B cell (primary cell): ENCODE results near the gene HSPB8. TPM values are rescaled to one million over a fixed set of nuclear protein-coding genes. Genes with fewer than 3 reads are reported as not detected.

Experiments
- ATAC-seq: fragments of 200-7000 bp; cut with Tn5 transposase; one replicate; pipeline ENCODE4 v1.10.0; 2021; ENCODE audit warnings: low read depth, mild to moderate bottlenecking, moderate number of reproducible peaks, moderate library complexity
- CTCF ChIA-PET: fragments of 350-600 bp; sonication (Branson Sonifier 250); formaldehyde crosslinking; loops from one replicate; lab custom pipeline; 2021; ENCODE audit warnings: antibody characterized with exemption, inconsistent platforms; lab: Charles Lee
- POLR2A ChIA-PET: fragments of 350-600 bp; sonication (Branson Sonifier 250); formaldehyde crosslinking; loops from one replicate; lab custom pipeline; 2021; ENCODE audit warnings: antibody characterized with exemption; lab: Charles Lee
- DNase-seq: peaks from one replicate; pipeline ENCODE4 v3.0.0; 2013
- H2AFZ ChIP-seq: 2 replicates; pipeline ENCODE4 v1.6.1; 2012; ENCODE audit warnings: mild to moderate bottlenecking, low read depth, low read length; ENCODE audit not compliant: insufficient read depth, poor library complexity, severe bottlenecking
- H3K27ac ChIP-seq, 2 donors: 1 replicate in 1 of 2; 2 replicates in 1 of 2; pipeline ENCODE4 v1.5.1; 2012 to 2013; ENCODE audit warnings: low read length in 2 of 2, mild to moderate bottlenecking in 2 of 2, moderate library complexity in 1 of 2
- H3K27me3 ChIP-seq, 4 experiments: fragments of 200-600 bp in 1 of 4; sonication (generic) in 1 of 4; replicated peaks in 1 of 4; 1 replicate in 2 of 4; 2 replicates in 2 of 4; pipeline versions ENCODE4 v1.6.1 to v1.7.0; 2013 to 2016; ENCODE audit warnings: low read length in 3 of 4, mild to moderate bottlenecking in 2 of 4, mixed read lengths in 1 of 4, moderate library complexity in 1 of 4; ENCODE audit not compliant: insufficient read depth in 4 of 4, control insufficient read depth in 3 of 4; ENCODE audit errors: control extremely low read depth in 1 of 4
- H3K36me3 ChIP-seq, 2 experiments: replicated peaks in 1 of 2; 1 replicate in 1 of 2; 2 replicates in 1 of 2; pipeline versions ENCODE4 v1.6.1 to v1.7.1; 2013; ENCODE audit warnings: low read length in 1 of 2; ENCODE audit not compliant: insufficient read depth in 2 of 2, control insufficient read depth in 1 of 2; ENCODE audit errors: control extremely low read depth in 1 of 2, extremely low read depth in 1 of 2
- H3K4me1 ChIP-seq, 2 donors: fragments of 200-600 bp in 1 of 2; sonication (generic) in 1 of 2; 1 replicate in 1 of 2; 2 replicates in 1 of 2; pipeline versions ENCODE4 v1.5.1 to v1.6.1; 2013 to 2017; ENCODE audit warnings: low read length in 2 of 2; ENCODE audit not compliant: control insufficient read depth in 2 of 2, insufficient read depth in 2 of 2
- H3K4me2 ChIP-seq: replicated peaks from 2 replicates; pipeline ENCODE3; 2012; ENCODE audit warnings: mild to moderate bottlenecking, low read depth, low read length; ENCODE audit not compliant: poor library complexity, severe bottlenecking
- H3K4me3 ChIP-seq, 5 experiments: fragments of 200-600 bp in 1 of 5; sonication (generic) in 1 of 5; 1 replicate in 3 of 5; 2 replicates in 2 of 5; pipeline versions ENCODE4 v1.5.1 to v1.7.0; 2011 to 2016; ENCODE audit warnings: low read length in 4 of 5, mild to moderate bottlenecking in 4 of 5, low read depth in 2 of 5, control low read depth in 1 of 5, moderate library complexity in 1 of 5; ENCODE audit not compliant: insufficient read depth in 1 of 5; ENCODE audit errors: control extremely low read depth in 1 of 5, extremely low read depth in 1 of 5
- H3K79me2 ChIP-seq: fragments of 200-600 bp; sonication (generic); one replicate; pipeline ENCODE4 v1.6.0; 2016; ENCODE audit warnings: low read length; ENCODE audit not compliant: control insufficient read depth, insufficient read depth
- H3K9ac ChIP-seq: fragments of 200-600 bp; sonication (generic); 2 replicates; pipeline ENCODE4 v1.6.1; 2017; ENCODE audit warnings: mild to moderate bottlenecking, low read length, moderate library complexity
- H3K9me3 ChIP-seq, 3 donors: one replicate each; pipeline versions ENCODE4 v1.6.1 to v1.7.1; 2013; ENCODE audit warnings: low read length in 2 of 3; ENCODE audit not compliant: control insufficient read depth in 2 of 3, insufficient read depth in 1 of 3; ENCODE audit errors: control extremely low read depth in 1 of 3
- H4K20me1 ChIP-seq: 2 replicates; pipeline ENCODE4 v1.6.0; 2012; ENCODE audit warnings: mild to moderate bottlenecking, low read length; ENCODE audit not compliant: insufficient read depth, control insufficient read depth, poor library complexity, severe bottlenecking
- H3K27ac Mint-ChIP-seq: one replicate; pipeline ENCODE4 v1.8.0; 2021; ENCODE audit warnings: mixed read lengths
- H3K27me3 Mint-ChIP-seq: one replicate; pipeline ENCODE4 v1.8.0; 2021; ENCODE audit warnings: mixed read lengths
- H3K4me1 Mint-ChIP-seq: one replicate; pipeline ENCODE4 v1.8.0; 2021; ENCODE audit warnings: mixed read lengths
- H3K4me3 Mint-ChIP-seq: one replicate; pipeline ENCODE4 v1.8.0; 2021; ENCODE audit warnings: mixed read lengths
- H3K9me3 Mint-ChIP-seq: one replicate; pipeline ENCODE4 v1.8.0; 2022; ENCODE audit warnings: mixed read lengths; ENCODE audit not compliant: insufficient read depth
- EZH2 ChIP-seq: IDR thresholded peaks from 2 replicates; pipeline ENCODE4 v1.6.1; 2012; ENCODE audit warnings: borderline replicate concordance, low read depth, mild to moderate bottlenecking, moderate library complexity, low read length; ENCODE audit not compliant: insufficient read depth, poor library complexity, severe bottlenecking
- WGBS: methylation state at CpG from one replicate; pipeline ENCODE4 v1.1.5; 2013; ENCODE audit warnings: missing lambda C conversion rate; ENCODE audit not compliant: insufficient coverage; 5-methylcytosine and 5-hydroxymethylcytosine counted together
- intact Hi-C: fragments of 100-400 bp; cut with micrococcal nuclease; formaldehyde crosslinking; loops from one replicate; pipeline ENCODE4 v1.10.0; 2022
- polyA plus RNA-seq: library from polyadenylated mRNA; depleted of rRNA; stranded (reverse); fragments of >200 nt; gene quantifications from 2 replicates; pipeline ENCODE4 v1.2.3, GENCODE V29; 2012
- total RNA-seq, 2 donors: library from RNA; stranded (reverse); fragments of 120-200 nt in 1 of 2; gene quantifications; 1 replicate in 1 of 2; 2 replicates in 1 of 2; pipeline versions ENCODE4 v1.2.3 to v1.2.4, GENCODE V29; 2013 to 2022
- TF ChIP-seq, protein P1 (sequence below): fragments of 200-600 bp; IDR thresholded peaks from one replicate; pipeline ENCODE4 v1.8.0; 2022; ENCODE audit warnings: antibody characterized with exemption, mild to moderate bottlenecking

Gene HSPB8
- total and polyA plus RNA-seq, 2 donors (not counting 1 experiment from before 2014, with no cell fraction given), result not detected

DNA sequence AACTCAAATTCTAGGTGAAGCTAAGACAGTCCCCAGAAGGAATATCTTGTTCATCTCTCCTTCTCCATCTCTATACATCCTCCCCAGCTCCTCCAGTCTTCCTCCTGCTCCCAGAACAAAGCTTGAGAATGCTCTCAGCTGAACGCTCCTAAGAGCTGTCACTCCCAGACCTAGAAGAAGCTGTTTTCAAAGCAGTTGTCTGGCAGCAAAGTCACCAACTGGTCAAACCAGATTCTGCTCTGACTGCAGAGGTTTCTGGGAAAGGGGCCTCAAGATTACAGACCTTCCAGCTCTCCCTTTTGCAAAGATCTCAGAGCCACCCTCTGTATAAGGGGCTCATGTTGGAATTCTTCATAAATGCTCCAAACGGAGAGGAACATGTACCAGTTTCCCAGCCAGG, 9.6 kb upstream of the HSPB8 start:
- no peak overlapping the region for H3K4me3 Mint-ChIP-seq
- 86% methylated on average over 1 of the region's 2 CpGs for WGBS

DNA sequence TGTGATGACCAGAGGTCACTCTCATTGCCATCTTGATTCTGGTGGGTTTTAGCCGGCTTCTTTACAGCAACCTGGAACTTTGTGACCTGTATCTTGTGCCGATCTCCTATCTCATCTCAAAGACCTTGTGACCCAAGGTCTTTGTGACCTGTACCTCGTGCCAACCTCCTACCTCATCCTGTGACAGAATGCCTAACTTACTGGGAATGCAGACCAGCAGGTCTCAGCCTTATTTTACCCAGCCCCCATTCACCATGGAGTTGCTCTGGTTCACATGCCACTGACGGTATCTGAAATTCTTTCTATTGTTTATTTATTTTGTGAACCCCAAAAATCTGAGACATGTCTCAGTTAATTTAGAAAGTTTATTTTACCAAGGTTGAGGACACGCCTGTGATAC, 7.4 kb upstream of the HSPB8 start:
- Histone ChIP-seq H3K27ac (no peak overlapping the region), H3K4me3 (no peak overlapping the region), H3K79me2 (no peaks in the 10 kb centered on the region), H3K27me3 (no peaks in the 10 kb centered on the region), H3K4me2 (no peak overlapping the region), H3K9me3 (no peaks in the 10 kb centered on the region), H2AFZ (no peak overlapping the region), H3K36me3 (no peaks in the 10 kb centered on the region), H3K4me1 (no peaks in the 10 kb centered on the region), H4K20me1 (no peaks in the 10 kb centered on the region), H3K9ac (no peak overlapping the region)
- no peaks in the 10 kb centered on the region for H3K4me1 Mint-ChIP-seq
- WGBS, result 77% methylated on average over 4 of the region's 5 CpGs
- CTCF ChIA-PET, result no interaction called here
- no peak for TF ChIP-seq EZH2
- TF ChIP-seq, protein P1, sequence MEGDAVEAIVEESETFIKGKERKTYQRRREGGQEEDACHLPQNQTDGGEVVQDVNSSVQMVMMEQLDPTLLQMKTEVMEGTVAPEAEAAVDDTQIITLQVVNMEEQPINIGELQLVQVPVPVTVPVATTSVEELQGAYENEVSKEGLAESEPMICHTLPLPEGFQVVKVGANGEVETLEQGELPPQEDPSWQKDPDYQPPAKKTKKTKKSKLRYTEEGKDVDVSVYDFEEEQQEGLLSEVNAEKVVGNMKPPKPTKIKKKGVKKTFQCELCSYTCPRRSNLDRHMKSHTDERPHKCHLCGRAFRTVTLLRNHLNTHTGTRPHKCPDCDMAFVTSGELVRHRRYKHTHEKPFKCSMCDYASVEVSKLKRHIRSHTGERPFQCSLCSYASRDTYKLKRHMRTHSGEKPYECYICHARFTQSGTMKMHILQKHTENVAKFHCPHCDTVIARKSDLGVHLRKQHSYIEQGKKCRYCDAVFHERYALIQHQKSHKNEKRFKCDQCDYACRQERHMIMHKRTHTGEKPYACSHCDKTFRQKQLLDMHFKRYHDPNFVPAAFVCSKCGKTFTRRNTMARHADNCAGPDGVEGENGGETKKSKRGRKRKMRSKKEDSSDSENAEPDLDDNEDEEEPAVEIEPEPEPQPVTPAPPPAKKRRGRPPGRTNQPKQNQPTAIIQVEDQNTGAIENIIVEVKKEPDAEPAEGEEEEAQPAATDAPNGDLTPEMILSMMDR, result no peak
- intact Hi-C loops, result no loop called here
- POLR2A ChIA-PET, result no interaction called here
- H3K4me3 Mint-ChIP-seq, result no peak overlapping the region
- DNase-seq (no peak), ATAC-seq (no peak)
- no peak overlapping the region for H3K27ac Mint-ChIP-seq
- no peaks in the 10 kb centered on the region for H3K9me3 Mint-ChIP-seq
- peaks cover 4% of the 10 kb centered on the region for H3K27me3 Mint-ChIP-seq

More for the DNA sequence above, 9.6 kb upstream of the HSPB8 start:
- H3K4me2 ChIP-seq, result no peak overlapping the region
- CTCF ChIA-PET, result no interaction called here
- no peak for TF ChIP-seq EZH2
- intact Hi-C loops, result no loop called here
- no peaks in the 10 kb centered on the region for H3K79me2 ChIP-seq
- H2AFZ ChIP-seq, result no peak overlapping the region
- no peak overlapping the region for H3K27ac ChIP-seq
- DNase-seq (no peak), ATAC-seq (no peak)
- no peak overlapping the region for H3K27ac Mint-ChIP-seq
- H3K4me1 ChIP-seq, result no peaks in the 10 kb centered on the region
- H3K9me3 ChIP-seq, result no peaks in the 10 kb centered on the region
- peaks cover 0 to 4% (median 0%) of the 10 kb centered on the region in 4 experiments for H3K27me3 ChIP-seq
- no peak overlapping the region for H3K4me3 ChIP-seq
- H3K36me3 ChIP-seq, result no peaks in the 10 kb centered on the region
- H3K27me3 Mint-ChIP-seq, result peaks cover under 1% of the 10 kb centered on the region
- H3K9me3 Mint-ChIP-seq, result no peaks in the 10 kb centered on the region
- no peak overlapping the region for H3K9ac ChIP-seq
- POLR2A ChIA-PET, result no interaction called here
- H3K4me1 Mint-ChIP-seq, result no peaks in the 10 kb centered on the region
- no peaks in the 10 kb centered on the region for H4K20me1 ChIP-seq
